Hepatocyte (in vitro differentiated cells): ENCODE data around the gene ADGRL1.
"Not testable (repeated sequence)": the region's sequence is repeated elsewhere in the genome, so short reads cannot be mapped to it uniquely, and the experiment has no call there.

Experiments
- EZH2 ChIP-seq: fragments of 200-600 bp; sonication (generic); IDR thresholded peaks from 2 replicates; pipeline ENCODE4 v1.6.1; 2016; ENCODE audit warnings: antibody characterized with exemption, mild to moderate bottlenecking, borderline replicate concordance
- TF ChIP-seq, protein P1 (sequence below): fragments of 200-600 bp; sonication (generic); IDR thresholded peaks from 2 replicates; pipeline ENCODE4 v1.5.1; 2016; ENCODE audit warnings: antibody characterized with exemption, mild to moderate bottlenecking; ENCODE audit not compliant: poor library complexity

DNA sequence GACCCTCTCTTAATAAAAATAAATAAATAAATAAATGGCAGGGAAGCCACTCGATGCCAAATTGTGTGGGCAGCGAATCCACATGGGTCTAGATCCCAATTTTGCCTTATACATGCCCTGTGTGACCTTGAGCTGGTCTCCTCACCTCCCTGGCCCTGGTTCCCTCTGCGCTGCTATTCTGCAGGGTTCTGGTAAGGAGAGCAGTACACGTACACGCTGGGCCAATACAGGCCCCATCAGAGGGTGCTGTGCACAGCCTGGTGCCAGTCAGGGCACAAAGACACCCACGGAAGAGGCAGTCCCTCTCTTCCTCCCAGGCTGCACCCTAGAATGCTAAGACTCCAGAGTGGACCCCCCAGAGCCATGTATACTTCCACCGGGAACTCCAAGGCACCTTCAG is 17.9 kb downstream of the ADGRL1 start:
- TF ChIP-seq, protein P1, sequence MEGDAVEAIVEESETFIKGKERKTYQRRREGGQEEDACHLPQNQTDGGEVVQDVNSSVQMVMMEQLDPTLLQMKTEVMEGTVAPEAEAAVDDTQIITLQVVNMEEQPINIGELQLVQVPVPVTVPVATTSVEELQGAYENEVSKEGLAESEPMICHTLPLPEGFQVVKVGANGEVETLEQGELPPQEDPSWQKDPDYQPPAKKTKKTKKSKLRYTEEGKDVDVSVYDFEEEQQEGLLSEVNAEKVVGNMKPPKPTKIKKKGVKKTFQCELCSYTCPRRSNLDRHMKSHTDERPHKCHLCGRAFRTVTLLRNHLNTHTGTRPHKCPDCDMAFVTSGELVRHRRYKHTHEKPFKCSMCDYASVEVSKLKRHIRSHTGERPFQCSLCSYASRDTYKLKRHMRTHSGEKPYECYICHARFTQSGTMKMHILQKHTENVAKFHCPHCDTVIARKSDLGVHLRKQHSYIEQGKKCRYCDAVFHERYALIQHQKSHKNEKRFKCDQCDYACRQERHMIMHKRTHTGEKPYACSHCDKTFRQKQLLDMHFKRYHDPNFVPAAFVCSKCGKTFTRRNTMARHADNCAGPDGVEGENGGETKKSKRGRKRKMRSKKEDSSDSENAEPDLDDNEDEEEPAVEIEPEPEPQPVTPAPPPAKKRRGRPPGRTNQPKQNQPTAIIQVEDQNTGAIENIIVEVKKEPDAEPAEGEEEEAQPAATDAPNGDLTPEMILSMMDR: not testable (repeated sequence)
- TF ChIP-seq EZH2: not testable (repeated sequence)
